GM18508 (cell line): ENCODE results near the gene SEC24C.
"Not testable (repeated sequence)": the region's sequence is repeated elsewhere in the genome, so short reads cannot be mapped to it uniquely, and the experiment has no call there.

Source experiments
- ATAC-seq: cut with Tn5 transposase; IDR thresholded peaks from one replicate; pipeline ENCODE4 v1.9.1; 2021; ENCODE audit warnings: moderate number of reproducible peaks; ENCODE audit not compliant: insufficient read depth, unreplicated experiment

SEC24C gene

DNA sequence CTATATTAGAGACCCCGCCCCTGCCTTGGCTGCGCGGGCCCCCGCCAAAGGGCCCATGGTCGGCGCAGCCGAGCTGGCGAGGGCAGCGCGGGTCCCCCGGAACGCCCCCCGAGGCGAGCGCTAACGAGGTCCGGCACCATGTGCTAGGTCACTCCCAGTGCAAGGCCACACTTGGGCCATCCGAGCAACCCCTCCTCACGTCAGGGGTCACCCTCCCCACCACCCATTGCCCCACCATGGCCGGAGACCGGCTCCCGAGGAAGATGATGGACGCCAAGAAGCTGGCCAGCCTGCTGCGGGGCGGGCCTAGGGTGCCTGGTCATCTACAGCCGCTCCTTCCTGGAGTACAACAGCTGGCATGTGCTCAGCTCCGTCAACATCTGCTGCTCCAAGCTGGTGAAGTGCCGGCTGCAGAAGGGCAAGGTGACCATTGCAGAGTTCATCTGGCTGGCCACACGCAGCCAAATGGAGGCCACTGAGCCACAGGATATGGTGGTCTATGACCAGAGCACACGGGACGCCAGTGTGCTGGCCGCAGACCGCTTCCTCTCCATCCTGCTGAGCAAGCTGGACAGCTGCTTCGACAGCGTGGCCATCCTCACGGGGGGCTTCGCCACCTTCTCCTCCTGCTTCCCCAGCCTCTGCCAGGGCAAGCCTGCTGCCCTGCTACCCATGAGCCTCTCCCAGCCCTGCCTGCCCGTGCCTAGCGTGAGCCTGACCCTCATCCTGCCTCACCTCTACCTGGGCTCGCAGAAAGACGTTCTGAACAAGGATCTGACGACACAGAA lies 12.4 kb upstream of the SEC24C start:
- ATAC-seq, result no peak

DNA sequence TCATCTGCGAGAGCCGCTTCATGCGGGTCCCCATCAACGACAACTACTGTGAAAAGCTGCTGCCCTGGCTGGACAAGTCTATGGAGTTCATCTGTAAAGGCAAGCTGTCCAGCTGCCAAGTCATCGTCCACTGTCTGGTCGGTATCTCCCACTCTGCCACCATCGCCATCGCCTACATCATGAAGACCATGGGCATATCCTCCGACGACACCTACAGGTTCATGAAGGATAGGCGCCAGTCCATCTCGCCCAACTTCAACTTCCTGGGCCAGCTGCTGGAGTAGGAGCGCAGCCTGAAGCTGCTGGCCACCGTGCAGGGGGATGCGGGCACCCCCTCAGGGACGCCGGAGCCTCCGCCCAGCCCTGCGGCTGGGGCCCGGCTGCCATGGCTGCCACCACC lies 11.7 kb upstream of the SEC24C start:
- ATAC-seq, result no peak

GRCh38 chr10:73732931-73733623 lies 11.1 kb upstream of the SEC24C start:
- no peak for ATAC-seq

DNA sequence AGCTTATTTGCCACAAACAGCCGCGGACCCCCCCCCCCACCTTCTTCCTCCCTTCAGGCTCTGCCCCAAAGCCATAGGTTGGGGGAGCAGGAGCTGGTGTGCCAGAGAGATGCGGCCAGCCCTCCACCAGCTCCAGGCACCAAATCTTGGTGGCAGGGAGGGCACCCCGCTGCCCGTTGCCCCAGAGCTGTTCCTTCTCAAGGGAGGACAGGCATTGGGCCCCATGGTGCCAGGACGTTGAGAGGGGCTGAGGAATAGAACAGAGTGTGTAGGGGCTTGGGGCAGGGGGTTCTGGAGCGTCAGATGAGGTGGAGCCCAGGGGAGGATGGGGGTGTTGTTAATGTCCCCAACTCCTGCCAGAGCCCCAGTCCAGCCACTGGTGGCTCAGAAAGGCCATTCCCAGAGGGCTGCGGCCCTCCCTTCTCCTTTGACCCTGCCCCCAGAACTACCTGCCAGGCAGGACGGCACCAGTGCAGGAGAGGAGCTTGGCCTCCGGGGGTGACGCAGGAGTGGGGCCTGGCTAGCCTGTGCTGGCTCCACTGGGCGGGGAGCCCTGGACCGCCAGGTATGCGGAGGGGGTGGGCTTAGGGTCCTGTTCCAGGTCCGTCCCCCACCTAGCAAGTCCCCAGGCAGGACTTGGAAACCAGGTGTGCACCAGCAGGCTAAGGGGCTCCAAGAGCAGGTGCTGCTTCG lies 10.0 kb upstream of the SEC24C start:
- no peak for ATAC-seq

- no peak for ATAC-seq
Measured at GRCh38 chr10:73734796-73735305, 9.3 kb upstream of the SEC24C start.

- ATAC-seq, result not testable (repeated sequence)
Measured at GRCh38 chr10:73740501-73741254, 3.5 kb upstream of the SEC24C start.

DNA sequence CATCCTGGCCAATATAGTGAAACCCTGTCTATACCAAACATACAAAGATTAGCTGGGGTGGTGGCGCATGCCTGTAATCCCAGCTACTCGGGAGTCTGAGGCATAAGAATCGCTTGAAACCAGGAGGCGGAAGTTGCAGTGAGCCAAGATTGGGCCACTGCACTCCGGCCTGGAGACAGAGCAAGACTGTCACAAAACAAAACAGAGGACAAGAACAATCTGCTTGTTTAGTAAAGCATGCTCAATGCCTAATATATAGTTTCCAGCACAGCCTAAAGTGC lies 1.8 kb upstream of the SEC24C start:
- ATAC-seq, result no peak

DNA sequence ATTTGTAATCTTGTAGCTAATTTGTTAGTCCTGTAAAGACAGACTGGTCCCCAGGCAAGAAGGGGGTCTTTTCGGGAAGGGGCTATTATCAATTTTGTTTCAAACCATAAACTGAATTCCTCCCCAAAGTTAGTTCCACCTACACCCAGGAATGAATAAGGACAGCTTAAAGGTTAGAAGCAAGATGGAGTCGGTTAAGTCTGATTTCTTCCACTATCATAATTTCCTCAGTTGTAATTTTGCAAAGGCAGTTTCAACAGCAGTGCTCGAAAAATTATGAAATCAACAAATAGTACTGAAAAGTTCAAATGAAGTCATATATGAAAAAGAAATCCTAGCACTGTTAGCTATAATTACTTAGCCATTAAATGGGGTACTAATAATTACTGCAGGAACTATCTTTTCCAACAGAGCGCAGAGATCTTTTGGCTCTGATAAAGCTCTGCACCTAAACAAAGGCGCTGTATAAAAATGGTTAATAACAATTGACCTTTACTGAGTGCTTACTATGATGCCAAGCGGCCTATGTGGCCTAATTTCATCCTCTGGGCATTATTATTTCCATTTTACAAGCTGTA lies 756 bp upstream of the SEC24C start:
- ATAC-seq, result no peak

DNA sequence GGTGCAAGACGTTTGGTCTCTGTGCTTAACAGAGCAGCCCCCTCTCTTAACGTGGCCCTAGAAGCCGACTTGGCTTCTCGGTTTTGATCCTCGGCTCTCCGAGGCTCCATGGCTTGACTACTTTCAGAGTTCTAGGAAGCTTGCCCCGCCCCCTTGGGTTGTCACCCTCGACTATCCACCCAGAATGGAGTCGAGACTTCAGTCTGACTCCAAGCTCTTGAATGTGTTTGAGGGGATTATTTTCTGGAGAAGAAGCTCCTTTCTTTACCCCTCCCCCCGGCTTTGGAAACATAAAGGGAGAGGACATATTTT lies 448 bp downstream of the SEC24C start:
- no peak for ATAC-seq

DNA sequence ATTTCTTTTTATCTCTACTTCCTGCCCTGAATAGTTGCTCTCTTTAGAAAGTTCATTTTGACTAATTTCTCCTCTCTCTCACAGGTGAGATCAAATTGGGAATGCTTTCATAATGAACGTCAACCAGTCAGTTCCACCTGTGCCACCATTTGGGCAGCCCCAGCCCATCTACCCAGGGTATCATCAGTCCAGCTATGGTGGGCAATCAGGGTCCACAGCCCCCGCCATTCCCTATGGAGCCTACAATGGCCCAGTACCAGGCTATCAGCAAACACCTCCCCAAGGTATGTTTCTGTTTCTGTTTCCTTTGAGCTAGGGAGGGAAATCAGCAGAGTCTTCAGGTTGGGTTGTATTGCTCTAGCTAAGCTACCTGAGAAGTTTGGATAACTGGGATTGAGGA lies 2.5 kb downstream of the SEC24C start:
- ATAC-seq, result no peak

DNA sequence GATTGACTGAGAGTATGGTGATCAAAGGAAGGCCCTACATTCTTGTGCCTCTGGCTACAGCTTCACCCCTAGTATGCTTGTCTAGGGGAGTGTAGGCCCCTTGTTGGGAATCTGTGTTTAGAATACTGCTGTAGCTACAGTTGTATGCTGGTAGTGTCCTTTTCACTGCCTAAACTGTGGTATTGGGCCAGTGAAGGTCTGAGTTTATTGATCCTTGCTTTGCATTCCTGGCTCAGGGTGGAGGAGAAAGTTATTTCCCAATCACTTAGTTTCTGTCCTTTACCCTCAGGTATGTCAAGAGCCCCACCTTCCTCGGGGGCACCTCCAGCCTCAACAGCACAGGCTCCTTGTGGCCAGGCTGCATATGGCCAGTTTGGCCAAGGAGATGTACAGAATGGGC lies 6.6 kb downstream of the SEC24C start:
- ATAC-seq, result no peak

DNA sequence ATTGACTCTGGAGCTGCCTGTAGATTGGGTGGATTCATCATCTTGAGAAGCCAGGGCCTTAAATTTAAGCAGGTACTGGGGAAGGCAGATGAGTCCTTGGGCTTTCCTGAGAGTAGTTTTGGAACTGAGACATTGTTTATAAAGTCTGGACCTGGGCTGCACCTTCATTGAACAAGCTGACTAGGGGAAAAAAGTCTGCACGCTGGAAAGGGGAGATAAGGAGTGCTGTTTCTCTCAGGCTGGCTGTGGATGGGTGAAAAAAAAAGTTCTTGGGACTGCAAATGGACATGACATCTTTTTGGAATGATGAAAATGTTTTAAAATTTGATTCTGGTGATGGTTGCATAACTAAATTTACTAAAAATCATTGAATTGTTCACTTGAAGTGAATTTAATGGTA lies 12.0 kb downstream of the SEC24C start:
- no peak for ATAC-seq

GRCh38 chr10:73758704-73759511 lies 14.7 kb downstream of the SEC24C start:
- ATAC-seq, result no peak

DNA sequence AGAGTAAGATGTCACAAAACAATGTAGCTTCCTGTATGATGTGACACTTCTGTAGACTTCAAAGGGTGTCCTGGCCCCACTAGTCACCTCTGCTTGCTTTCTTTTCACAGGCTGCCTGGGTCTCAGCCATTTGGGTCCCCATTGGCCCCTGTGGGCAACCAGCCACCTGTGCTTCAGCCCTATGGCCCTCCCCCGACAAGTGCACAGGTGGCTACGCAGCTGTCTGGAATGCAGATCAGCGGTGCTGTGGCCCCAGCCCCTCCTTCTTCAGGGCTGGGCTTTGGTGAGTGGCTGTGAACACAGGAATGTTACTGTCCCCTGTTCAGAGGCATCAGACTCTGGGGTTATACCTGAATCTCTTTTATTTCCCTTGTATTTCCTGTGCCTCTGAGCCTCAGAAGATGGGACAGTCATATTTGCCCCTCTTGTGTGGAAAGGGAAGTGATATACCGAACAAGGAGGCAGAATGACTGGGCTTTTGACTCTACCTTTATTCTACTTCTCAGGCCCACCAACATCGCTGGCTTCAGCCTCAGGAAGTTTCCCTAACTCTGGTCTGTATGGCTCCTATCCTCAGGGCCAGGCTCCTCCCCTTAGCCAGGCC lies 15.4 kb downstream of the SEC24C start:
- ATAC-seq, result no peak

- ATAC-seq, result no peak
Measured at GRCh38 chr10:73761781-73762180, 17.6 kb downstream of the SEC24C start.

DNA sequence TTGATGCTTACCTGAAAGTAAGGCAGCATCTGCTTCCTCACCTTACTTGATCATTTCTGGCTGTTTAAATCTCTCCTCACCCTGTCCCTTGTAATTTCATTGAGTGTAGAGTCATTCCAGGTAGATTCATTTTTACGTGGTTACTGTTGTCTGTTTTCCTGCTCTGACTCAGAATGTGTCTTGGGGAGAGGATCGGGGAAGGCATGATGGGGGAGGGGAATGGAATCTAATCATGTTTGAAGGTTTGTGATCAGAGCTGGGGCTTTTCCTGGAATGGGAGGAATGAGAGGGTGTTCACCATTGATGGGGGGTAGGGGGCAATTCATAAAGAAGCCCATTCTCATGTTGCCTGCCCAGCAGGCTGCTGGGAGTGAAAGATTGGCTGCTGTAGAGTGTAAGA lies 18.7 kb downstream of the SEC24C start:
- no peak for ATAC-seq

- ATAC-seq, result no peak
Measured at GRCh38 chr10:73763343-73763742, 19.2 kb downstream of the SEC24C start.

GRCh38 chr10:73765066-73765465 lies 20.9 kb downstream of the SEC24C start:
- ATAC-seq, result no peak

GRCh38 chr10:73768881-73769280 lies 24.7 kb downstream of the SEC24C start:
- ATAC-seq, result no peak
